Measurements from ENCODE around the gene FARP2. TPM values are rescaled to one million over a fixed set of nuclear protein-coding genes. Genes with fewer than 3 reads are reported as not detected.
"Not testable (repeated sequence)": the region's sequence is repeated elsewhere in the genome, so short reads cannot be mapped to it uniquely, and the experiment has no call there.

FARP2 gene
- total and polyA plus RNA-seq, 2 experiments from 2014 or later: 16.0 to 22.6 TPM

DNA sequence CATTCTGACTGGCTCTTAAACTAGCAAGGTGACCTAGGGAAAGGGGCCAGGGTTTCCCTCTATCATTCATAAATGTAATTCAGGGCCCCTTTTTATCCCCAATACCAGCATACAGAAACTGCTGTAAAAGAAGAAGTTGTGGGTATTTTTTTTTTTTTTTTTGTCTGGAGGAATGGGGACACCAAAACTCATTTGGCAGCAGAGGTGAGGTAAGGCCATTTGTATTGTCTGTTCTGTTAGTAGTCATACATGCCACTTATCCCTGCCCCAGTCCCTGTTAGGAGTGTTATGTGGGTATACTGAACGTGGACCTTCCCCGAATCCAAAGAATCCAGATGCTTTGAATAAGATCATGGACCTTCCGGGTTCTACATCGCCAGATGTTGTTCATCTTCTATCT lies 38.7 kb upstream of the FARP2 start (continued):
- TF ChIP-seq, protein P1, sequence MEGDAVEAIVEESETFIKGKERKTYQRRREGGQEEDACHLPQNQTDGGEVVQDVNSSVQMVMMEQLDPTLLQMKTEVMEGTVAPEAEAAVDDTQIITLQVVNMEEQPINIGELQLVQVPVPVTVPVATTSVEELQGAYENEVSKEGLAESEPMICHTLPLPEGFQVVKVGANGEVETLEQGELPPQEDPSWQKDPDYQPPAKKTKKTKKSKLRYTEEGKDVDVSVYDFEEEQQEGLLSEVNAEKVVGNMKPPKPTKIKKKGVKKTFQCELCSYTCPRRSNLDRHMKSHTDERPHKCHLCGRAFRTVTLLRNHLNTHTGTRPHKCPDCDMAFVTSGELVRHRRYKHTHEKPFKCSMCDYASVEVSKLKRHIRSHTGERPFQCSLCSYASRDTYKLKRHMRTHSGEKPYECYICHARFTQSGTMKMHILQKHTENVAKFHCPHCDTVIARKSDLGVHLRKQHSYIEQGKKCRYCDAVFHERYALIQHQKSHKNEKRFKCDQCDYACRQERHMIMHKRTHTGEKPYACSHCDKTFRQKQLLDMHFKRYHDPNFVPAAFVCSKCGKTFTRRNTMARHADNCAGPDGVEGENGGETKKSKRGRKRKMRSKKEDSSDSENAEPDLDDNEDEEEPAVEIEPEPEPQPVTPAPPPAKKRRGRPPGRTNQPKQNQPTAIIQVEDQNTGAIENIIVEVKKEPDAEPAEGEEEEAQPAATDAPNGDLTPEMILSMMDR (conservative IDR thresholded peaks at IDR 0.05; ENCODE audit: low read depth in 2 of 2): no peak
- no peak for TF ChIP-seq EZH2 (IDR thresholded peaks at IDR 0.05; ENCODE audit: low read depth, unreplicated experiment)
- no peak for TF ChIP-seq POLR2AphosphoS5 (IDR thresholded peaks at IDR 0.05; ENCODE audit: low read depth)
- no peak for TF ChIP-seq ZNF331 (CRISPR knock-in tag; IDR thresholded peaks at IDR 0.05; ENCODE audit: low read depth)
- TF ChIP-seq, protein P2, sequence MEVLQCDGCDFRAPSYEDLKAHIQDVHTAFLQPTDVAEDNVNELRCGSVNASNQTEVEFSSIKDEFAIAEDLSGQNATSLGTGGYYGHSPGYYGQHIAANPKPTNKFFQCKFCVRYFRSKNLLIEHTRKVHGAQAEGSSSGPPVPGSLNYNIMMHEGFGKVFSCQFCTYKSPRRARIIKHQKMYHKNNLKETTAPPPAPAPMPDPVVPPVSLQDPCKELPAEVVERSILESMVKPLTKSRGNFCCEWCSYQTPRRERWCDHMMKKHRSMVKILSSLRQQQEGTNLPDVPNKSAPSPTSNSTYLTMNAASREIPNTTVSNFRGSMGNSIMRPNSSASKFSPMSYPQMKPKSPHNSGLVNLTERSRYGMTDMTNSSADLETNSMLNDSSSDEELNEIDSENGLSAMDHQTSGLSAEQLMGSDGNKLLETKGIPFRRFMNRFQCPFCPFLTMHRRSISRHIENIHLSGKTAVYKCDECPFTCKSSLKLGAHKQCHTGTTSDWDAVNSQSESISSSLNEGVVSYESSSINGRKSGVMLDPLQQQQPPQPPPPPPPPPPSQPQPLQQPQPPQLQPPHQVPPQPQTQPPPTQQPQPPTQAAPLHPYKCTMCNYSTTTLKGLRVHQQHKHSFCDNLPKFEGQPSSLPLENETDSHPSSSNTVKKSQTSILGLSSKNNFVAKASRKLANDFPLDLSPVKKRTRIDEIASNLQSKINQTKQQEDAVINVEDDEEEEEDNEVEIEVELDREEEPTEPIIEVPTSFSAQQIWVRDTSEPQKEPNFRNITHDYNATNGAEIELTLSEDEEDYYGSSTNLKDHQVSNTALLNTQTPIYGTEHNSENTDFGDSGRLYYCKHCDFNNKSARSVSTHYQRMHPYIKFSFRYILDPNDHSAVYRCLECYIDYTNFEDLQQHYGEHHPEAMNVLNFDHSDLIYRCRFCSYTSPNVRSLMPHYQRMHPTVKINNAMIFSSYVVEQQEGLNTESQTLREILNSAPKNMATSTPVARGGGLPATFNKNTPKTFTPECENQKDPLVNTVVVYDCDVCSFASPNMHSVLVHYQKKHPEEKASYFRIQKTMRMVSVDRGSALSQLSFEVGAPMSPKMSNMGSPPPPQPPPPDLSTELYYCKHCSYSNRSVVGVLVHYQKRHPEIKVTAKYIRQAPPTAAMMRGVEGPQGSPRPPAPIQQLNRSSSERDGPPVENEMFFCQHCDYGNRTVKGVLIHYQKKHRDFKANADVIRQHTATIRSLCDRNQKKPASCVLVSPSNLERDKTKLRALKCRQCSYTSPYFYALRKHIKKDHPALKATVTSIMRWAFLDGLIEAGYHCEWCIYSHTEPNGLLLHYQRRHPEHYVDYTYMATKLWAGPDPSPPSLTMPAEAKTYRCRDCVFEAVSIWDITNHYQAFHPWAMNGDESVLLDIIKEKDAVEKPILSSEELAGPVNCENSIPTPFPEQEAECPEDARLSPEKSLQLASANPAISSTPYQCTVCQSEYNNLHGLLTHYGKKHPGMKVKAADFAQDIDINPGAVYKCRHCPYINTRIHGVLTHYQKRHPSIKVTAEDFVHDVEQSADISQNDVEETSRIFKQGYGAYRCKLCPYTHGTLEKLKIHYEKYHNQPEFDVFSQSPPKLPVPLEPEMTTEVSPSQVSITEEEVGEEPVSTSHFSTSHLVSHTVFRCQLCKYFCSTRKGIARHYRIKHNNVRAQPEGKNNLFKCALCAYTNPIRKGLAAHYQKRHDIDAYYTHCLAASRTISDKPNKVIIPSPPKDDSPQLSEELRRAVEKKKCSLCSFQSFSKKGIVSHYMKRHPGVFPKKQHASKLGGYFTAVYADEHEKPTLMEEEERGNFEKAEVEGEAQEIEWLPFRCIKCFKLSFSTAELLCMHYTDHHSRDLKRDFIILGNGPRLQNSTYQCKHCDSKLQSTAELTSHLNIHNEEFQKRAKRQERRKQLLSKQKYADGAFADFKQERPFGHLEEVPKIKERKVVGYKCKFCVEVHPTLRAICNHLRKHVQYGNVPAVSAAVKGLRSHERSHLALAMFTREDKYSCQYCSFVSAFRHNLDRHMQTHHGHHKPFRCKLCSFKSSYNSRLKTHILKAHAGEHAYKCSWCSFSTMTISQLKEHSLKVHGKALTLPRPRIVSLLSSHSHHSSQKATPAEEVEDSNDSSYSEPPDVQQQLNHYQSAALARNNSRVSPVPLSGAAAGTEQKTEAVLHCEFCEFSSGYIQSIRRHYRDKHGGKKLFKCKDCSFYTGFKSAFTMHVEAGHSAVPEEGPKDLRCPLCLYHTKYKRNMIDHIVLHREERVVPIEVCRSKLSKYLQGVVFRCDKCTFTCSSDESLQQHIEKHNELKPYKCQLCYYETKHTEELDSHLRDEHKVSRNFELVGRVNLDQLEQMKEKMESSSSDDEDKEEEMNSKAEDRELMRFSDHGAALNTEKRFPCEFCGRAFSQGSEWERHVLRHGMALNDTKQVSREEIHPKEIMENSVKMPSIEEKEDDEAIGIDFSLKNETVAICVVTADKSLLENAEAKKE (CRISPR knock-in tag; IDR thresholded peaks at IDR 0.05): no peak
- no peak for TF ChIP-seq STAT1 (IDR thresholded peaks at IDR 0.05; ENCODE audit: unreplicated experiment)
- no peak for TF ChIP-seq NANOG (IDR thresholded peaks at IDR 0.05; ENCODE audit: borderline replicate concordance)

DNA sequence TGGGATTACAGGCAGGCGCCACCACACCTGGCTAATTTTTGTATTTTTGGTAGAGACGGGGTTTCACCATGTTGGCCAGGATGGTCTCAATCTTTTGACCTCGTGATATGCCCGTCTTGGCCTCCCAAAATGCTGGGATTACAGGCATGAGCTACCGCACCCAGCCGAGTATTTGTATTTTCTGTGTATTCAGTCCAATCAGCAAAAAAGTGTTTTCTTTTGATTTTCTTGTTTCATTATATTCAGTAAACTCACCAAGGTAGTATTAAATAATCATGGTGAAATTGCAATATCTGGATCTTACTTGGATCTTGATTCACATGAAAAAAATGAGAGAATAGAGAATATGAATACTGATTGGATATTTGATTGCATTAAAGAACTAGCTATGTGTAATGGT lies 37.3 kb upstream of the FARP2 start:
- peaks cover 42% of the 10 kb centered on the region for H3K4me1 Mint-ChIP-seq
- peaks cover 61% of the 10 kb centered on the region for H4K20me1 ChIP-seq (replicated peaks; ENCODE audit: insufficient read depth)
- H3K27me3 Mint-ChIP-seq (ENCODE audit: insufficient read depth, low read depth, poor library complexity): not testable (repeated sequence)

More for the DNA sequence above, 37.3 kb upstream of the FARP2 start:
- H3K9me3 Mint-ChIP-seq; H3K27ac Mint-ChIP-seq; H3K9me2 ChIP-seq (ENCODE audit: insufficient read depth); H2AFZ ChIP-seq; H3K36me3 ChIP-seq (ENCODE audit: insufficient read depth); H3F3A ChIP-seq (replicated peaks; ENCODE audit: low read depth); H3K27me3 ChIP-seq (ENCODE audit: insufficient read depth); ATAC-seq; DNase-seq (ENCODE audit: low spot score); H3K27ac ChIP-seq (ENCODE audit: low read depth): not testable (repeated sequence)
- H3K36me3 Mint-ChIP-seq (ENCODE audit: low read depth): peaks cover 24% of the 10 kb centered on the region
- Histone ChIP-seq H3K4me2 (peak overlapping the region; percentile 84), H3K4me1 (ENCODE audit: insufficient read depth) (peaks cover 51% of the 10 kb centered on the region), H3K79me2 (replicated peaks; ENCODE audit: insufficient read depth) (peaks cover 90% of the 10 kb centered on the region), H3K4me3 (peak overlapping the region; percentile 84; the same call in 1 of the 2 replicates)
- peak overlapping the region; percentile 99 for H3K4me3 Mint-ChIP-seq

All from GM23338 (cell line).